Activated T-cell treated with anti-CD3 and anti-CD28 coated beads, Interleukin-2, amount 50 U/mL, for 24 hours (primary cell): Measurements from ENCODE around the gene BUD31.
A peak's percentile ranks its signal among the peaks of the same experiment; 100 is the strongest.

Experiments
- DNase-seq: peaks from one replicate; pipeline ENCODE4 v3.0.0-alpha.2; 2020
- H3K27ac Mint-ChIP-seq: 2 replicates; pipeline ENCODE4 v1.8.0; 2020; ENCODE audit warnings: mild to moderate bottlenecking, mixed read lengths
- H3K27me3 Mint-ChIP-seq: 2 replicates; pipeline ENCODE4 v1.8.0; 2020; ENCODE audit warnings: mixed read lengths
- H3K36me3 Mint-ChIP-seq: 2 replicates; pipeline ENCODE4 v1.8.0; 2020; ENCODE audit warnings: low read depth, mixed read lengths
- H3K4me1 Mint-ChIP-seq: 2 replicates; pipeline ENCODE4 v1.8.0; 2020; ENCODE audit warnings: low read depth, mixed read lengths
- H3K4me3 Mint-ChIP-seq: 2 replicates; pipeline ENCODE4 v1.8.0; 2020; ENCODE audit warnings: mild to moderate bottlenecking, moderate library complexity, mixed read lengths
- H3K9me3 Mint-ChIP-seq: 2 replicates; pipeline ENCODE4 v1.8.0; 2020; ENCODE audit warnings: mixed read lengths

Gene BUD31

DNA sequence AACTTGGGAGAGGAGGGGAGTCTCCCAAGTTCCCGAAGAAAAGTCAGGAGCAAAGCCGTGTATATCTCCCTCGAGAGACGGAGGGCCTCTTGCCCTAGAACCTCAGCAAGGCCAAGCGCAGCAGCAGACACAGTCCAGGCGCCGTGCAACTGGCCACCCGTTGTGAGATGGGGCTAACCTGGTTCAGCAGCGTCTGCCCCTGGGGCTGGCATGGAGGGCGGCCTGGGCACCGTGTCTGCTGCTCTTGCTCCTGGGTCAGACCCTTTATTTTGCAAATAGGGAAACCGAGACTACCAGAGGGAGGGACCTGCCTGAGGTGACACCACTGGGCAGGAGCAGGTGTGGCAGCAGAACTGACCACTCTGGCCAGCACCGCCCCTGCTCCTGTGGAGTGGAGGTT, 43.8 kb downstream of the BUD31 start:
- Mint-ChIP-seq H3K4me3 (no peak overlapping the region), H3K4me1 (no peaks in the 10 kb centered on the region), H3K9me3 (no peaks in the 10 kb centered on the region), H3K27ac (peak overlapping the region; percentile 47), H3K27me3 (no peaks in the 10 kb centered on the region), H3K36me3 (peaks cover 99% of the 10 kb centered on the region)
- no peak for DNase-seq

DNA sequence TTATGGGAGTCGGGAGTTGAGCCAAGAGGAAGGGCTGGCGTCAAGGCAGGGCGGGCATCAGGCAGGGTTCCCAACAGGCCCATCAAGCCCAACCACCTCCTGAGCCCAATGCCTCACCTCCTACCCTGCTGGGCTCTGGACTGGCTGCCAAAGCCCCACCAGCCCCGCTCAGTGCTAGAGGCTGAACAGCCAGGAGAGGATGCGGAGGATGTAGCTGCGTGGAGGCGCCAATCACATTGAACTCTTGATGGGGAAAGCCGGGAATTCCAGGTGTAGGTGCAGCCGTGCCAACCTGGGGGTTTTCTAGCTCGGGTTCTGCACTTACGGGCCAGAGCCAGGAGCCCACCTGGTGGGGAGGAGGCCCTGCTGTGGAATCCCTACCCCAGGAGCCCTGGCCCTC, 44.3 kb downstream of the BUD31 start:
- Mint-ChIP-seq H3K36me3 (peaks cover 99% of the 10 kb centered on the region), H3K27me3 (no peaks in the 10 kb centered on the region)
- DNase-seq = no peak

DNA sequence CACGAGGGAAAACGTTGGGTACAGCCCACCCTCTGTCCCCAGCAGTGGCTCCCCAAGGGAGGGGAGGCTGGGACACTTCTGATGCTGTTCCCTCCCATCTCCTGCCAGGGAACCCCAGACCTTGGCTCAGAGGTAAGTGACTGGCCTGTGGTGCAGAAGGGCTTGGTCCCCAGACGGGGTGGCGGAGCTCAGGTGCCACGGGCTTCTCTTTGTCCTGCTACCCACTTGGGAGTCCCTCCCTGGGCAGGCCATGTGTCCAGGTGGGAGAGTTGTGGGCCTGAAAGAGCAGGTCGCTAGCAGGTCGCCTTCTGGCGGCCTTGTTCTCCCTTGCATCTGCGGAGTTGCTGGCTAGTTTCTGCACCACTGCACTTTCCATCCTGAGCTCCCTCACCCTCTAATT, 47.1 kb downstream of the BUD31 start:
- H3K9me3 Mint-ChIP-seq = no peaks in the 10 kb centered on the region
- peaks cover 20% of the 10 kb centered on the region for H3K4me1 Mint-ChIP-seq
- H3K4me3 Mint-ChIP-seq = no peak overlapping the region
- H3K36me3 Mint-ChIP-seq = peaks cover 99% of the 10 kb centered on the region
- DNase-seq = no peak
- H3K27ac Mint-ChIP-seq = peak overlapping the region; percentile 74
- H3K27me3 Mint-ChIP-seq = no peaks in the 10 kb centered on the region

More for the DNA sequence above, 44.3 kb downstream of the BUD31 start:
- peak overlapping the region; percentile 47 for H3K27ac Mint-ChIP-seq
- H3K4me3 Mint-ChIP-seq = no peak overlapping the region
- no peaks in the 10 kb centered on the region for H3K4me1 Mint-ChIP-seq
- no peaks in the 10 kb centered on the region for H3K9me3 Mint-ChIP-seq

DNA sequence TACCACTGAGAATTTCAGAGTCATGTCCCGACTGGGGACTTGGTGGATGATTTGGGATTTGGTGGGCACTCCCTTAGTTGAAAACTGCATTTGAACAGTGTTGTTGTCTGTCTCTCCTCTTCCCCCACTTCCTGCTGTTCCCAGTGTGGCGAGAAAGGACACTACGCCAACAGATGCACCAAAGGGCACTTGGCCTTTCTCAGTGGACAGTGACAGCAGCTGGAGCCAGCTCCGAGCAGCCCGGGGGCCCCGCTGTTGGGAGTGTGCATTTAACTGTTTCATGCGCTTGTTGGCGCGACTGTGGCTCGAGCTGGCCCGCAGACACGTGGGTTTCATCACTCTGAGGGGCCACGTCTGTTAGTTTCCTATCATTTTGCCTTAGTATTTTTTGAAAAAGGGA, 47.5 kb downstream of the BUD31 start:
- H3K36me3 Mint-ChIP-seq = peaks cover 99% of the 10 kb centered on the region

DNA sequence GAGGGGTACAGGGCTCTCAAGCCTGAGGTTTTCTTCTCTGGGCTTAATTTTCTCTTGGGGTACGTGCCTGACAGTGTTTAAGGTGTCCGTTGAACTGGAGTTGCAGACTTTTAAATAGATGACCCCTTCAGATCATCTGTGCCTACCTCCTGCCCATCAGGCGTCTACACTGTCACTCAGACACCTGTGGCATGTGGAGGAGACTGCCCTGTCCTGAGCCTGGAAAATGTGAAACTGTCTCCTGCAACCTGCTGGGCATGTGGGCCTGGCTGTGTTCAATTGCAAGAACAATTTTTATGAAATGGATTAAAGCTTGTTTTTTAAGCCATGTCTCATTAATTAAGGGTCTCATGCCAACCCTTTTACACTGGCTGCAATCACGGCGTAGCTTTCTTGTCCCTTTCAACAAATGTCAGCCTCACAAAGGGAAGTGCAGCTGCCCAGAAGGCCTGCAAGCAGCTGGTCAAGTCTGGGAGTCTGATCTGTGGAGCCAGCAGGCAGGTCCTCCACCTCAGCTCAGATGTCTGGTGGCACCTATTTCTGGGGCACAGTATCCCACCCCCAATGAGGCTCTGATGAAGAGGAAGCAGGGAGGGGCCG, 48.4 kb downstream of the BUD31 start:
- peak overlapping the region; percentile 74 for H3K27ac Mint-ChIP-seq
- H3K4me3 Mint-ChIP-seq = no peak overlapping the region
- H3K9me3 Mint-ChIP-seq = no peaks in the 10 kb centered on the region
- H3K27me3 Mint-ChIP-seq = no peaks in the 10 kb centered on the region
- DNase-seq = no peak
- peaks cover 29% of the 10 kb centered on the region for H3K4me1 Mint-ChIP-seq
- peaks cover 96% of the 10 kb centered on the region for H3K36me3 Mint-ChIP-seq

More for the DNA sequence above, 47.5 kb downstream of the BUD31 start:
- Mint-ChIP-seq H3K27ac (peak overlapping the region; percentile 74), H3K4me1 (peaks cover 24% of the 10 kb centered on the region), H3K27me3 (no peaks in the 10 kb centered on the region), H3K9me3 (no peaks in the 10 kb centered on the region), H3K4me3 (no peak overlapping the region)
- no peak for DNase-seq

DNA sequence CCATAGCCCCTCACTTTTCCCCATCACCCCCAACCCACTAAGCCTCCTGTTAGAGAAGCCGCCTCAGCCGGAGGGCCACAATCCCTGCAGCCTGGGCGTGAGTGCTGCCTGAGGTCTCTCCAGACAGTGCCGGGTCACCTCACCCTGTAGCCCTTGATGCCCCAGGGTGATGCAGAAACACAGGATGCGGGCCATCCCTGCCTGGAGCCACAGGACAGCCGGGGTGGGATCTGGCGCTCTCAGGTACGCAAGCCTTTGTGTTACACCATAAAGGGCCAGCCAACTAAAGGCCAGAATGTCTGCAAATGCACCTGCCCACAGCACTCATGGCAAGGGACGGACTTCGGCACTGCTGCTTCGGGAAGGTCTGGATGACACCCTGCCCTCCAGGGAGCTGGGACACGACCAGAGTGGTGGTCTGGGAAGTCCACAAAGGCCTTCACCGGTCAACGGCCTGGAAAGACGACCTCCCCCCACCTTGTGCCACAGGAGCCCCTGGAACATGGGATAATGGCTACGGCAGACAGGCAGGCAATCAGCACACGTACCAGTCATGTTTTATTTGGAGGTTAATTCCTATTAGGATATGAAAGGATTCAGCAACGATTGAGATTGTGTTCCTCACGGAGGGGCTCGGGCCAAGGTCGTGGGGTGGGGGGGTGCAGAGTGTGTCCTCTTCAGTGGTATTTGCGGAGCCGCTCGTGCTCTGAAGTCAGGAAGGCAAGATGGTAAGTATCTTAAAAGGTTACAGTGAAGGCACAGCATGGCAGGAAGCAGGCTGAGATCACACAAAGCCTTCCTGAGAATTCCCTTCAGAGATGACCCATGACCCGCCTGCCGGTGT, 49.1 kb downstream of the BUD31 start:
- H3K4me1 Mint-ChIP-seq = peaks cover 32% of the 10 kb centered on the region
- DNase-seq = no peak
- H3K36me3 Mint-ChIP-seq = peaks cover 95% of the 10 kb centered on the region
- no peaks in the 10 kb centered on the region for H3K9me3 Mint-ChIP-seq
- H3K4me3 Mint-ChIP-seq = no peak overlapping the region
- no peaks in the 10 kb centered on the region for H3K27me3 Mint-ChIP-seq
- peak overlapping the region; percentile 71 for H3K27ac Mint-ChIP-seq

DNA sequence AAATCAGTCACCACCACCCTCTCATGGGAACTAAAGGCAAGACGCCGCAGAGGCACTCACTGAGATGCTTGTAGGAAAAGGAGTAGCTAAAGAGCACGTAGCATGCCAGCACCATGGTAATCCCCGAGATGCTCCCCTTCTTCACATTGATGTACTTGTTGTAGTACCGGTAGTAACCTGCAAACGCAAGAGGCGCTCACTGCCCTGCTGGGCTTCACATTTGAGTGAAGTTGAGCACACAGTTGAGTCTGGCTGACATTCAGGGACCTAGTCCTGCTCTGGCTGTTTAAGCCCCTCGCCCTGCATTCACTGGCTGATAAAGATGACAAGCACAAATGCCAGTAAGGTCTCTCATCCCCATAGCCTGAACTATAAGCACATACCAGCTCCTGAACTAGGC, 50.3 kb downstream of the BUD31 start:
- DNase-seq = no peak
- Mint-ChIP-seq H3K4me3 (no peak overlapping the region), H3K27me3 (no peaks in the 10 kb centered on the region), H3K27ac (peak overlapping the region; percentile 71), H3K9me3 (no peaks in the 10 kb centered on the region), H3K4me1 (peaks cover 39% of the 10 kb centered on the region), H3K36me3 (peaks cover 91% of the 10 kb centered on the region)

DNA sequence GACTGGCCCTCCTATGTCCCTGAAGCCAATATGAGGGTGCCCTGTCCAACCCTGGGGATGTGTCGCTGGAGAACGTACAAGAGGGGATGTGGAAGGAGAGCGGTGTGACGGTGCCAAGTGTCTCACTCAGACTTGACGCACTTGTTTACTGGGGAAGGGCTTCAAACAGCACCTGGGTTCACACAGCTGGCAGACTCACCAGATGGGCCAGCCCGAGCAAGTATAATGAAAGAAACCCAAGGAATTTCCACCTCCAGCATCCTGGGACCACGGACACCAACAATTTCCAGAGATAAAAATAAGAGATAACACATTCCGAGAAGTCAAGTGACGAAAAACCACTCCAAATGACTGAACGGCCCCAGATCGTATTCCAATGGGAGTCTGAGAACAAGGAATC, 51.9 kb downstream of the BUD31 start:
- no peak for DNase-seq
- H3K36me3 Mint-ChIP-seq = peaks cover 88% of the 10 kb centered on the region
- H3K27ac Mint-ChIP-seq = peak overlapping the region; percentile 65
- no peaks in the 10 kb centered on the region for H3K9me3 Mint-ChIP-seq
- H3K27me3 Mint-ChIP-seq = no peaks in the 10 kb centered on the region
- no peak overlapping the region for H3K4me3 Mint-ChIP-seq
- H3K4me1 Mint-ChIP-seq = peaks cover 48% of the 10 kb centered on the region

DNA sequence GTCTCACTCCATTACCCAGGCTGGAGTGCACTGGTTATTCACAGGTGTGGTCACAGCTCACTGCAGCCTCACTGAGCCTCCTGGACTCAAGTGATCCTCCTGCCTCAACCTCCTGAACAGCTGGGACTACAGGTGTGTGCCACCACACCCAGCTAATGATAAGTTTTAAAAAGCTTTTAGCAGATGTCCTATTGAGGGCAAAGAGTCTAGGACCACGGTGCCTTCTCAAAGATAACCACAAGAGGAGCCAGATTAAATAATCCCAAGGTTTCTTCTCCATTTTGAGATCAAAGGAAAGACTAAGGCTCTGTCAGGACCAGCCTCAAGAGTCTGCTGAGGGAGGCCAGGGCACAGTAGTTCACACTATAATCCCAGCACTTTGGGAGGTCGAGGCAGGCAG, 52.5 kb downstream of the BUD31 start:
- H3K27me3 Mint-ChIP-seq = no peaks in the 10 kb centered on the region
- H3K36me3 Mint-ChIP-seq = peaks cover 87% of the 10 kb centered on the region
- H3K4me1 Mint-ChIP-seq = peaks cover 51% of the 10 kb centered on the region
- no peaks in the 10 kb centered on the region for H3K9me3 Mint-ChIP-seq
- H3K27ac Mint-ChIP-seq = peak overlapping the region; percentile 65
- DNase-seq = no peak
- no peak overlapping the region for H3K4me3 Mint-ChIP-seq

DNA sequence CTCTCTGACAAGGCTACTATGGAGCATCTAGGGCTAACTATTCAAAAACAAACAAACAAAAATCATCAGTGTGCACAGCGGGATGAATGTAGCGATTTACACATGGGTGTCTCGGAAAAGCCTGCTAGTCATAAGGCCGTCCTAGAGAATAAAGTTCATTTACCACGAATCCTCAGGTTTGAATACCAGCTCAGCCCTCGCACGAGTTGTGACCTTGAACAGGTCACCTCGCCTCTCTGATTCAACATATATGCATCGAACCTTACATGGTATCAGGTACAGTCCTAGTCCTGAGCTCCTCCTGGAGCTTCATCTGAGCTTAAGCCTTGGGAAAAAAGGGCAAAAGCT, 56.6 kb downstream of the BUD31 start:
- peak overlapping the region; percentile 94 for H3K4me3 Mint-ChIP-seq
- H3K27ac Mint-ChIP-seq = peak overlapping the region; percentile 96
- no peaks in the 10 kb centered on the region for H3K9me3 Mint-ChIP-seq
- peaks cover 45% of the 10 kb centered on the region for H3K36me3 Mint-ChIP-seq
- peaks cover 37% of the 10 kb centered on the region for H3K4me1 Mint-ChIP-seq
- H3K27me3 Mint-ChIP-seq = no peaks in the 10 kb centered on the region
- DNase-seq = peak; percentile 43

DNA sequence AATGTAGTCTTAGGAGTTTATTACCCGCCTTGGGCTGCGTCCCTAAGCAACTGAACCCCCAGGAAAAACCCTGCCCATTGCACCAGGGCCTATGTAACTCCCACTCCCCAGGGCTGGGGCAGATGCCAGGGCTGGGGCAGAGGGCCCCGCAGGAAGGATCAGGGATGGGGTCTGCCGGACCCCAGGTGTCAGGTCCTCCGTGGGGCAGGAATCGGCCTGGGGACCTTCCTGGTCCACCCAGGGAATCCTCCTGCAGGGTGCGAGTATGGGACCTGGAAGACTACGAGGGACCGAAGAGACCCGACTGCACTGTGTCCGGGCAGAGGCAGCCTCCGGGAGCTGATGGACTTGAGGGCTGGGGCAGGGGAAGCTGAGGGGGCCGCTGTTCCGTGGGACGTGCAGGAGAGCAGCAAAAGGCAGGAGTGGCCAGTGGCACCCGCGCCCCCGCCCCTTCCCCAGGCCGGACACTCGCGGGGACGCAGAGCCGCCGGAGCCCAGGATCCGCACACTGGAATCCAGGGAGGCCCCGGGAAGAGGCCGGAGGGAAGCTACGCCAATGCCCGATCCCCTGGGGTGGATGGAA, 59.7 kb downstream of the BUD31 start:
- no peak overlapping the region for H3K4me3 Mint-ChIP-seq
- peaks cover 31% of the 10 kb centered on the region for H3K36me3 Mint-ChIP-seq
- peaks cover 31% of the 10 kb centered on the region for H3K4me1 Mint-ChIP-seq
- H3K9me3 Mint-ChIP-seq = no peaks in the 10 kb centered on the region
- no peak overlapping the region for H3K27ac Mint-ChIP-seq
- no peak for DNase-seq
- no peaks in the 10 kb centered on the region for H3K27me3 Mint-ChIP-seq
